ENCODE measurements around the gene OCIAD1. TPM values are rescaled to one million over a fixed set of nuclear protein-coding genes. Genes with fewer than 3 reads are reported as not detected.

Gene OCIAD1, protein sequence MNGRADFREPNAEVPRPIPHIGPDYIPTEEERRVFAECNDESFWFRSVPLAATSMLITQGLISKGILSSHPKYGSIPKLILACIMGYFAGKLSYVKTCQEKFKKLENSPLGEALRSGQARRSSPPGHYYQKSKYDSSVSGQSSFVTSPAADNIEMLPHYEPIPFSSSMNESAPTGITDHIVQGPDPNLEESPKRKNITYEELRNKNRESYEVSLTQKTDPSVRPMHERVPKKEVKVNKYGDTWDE
- polyA plus RNA-seq = 100 to 1,000 TPM in 3 of 4 donors, 10 to 100 TPM in 1; 94.0 to 205 (median 124) TPM
- long read RNA-seq, donor 1, transcript OCIAD1-222 (7 exons, 688 nt) = minor isoform, 13 of 133 reads
- long read RNA-seq, donor 1, transcript OCIAD1-206 (2 exons, 1,916 nt) = minor isoform, 13 of 133 reads
- long read RNA-seq, donor 1, transcript OCIAD1-201 (9 exons, 1,414 nt) = major isoform, 54 of 133 reads
- long read RNA-seq, donor 1, transcript OCIAD1-202 (9 exons, 1,594 nt) = minor isoform, 16 of 133 reads
- long read RNA-seq, donor 1, partial matches to known transcripts = 32 of 133 reads
- long read RNA-seq, donor 1, other reads (novel, unspliced or antisense) = 0 of 133 reads
- long read RNA-seq, donor 2, transcript OCIAD1-201 (9 exons, 1,414 nt) = major isoform, 21 of 44 reads
- long read RNA-seq, donor 2, partial matches to known transcripts = 11 of 44 reads
- long read RNA-seq, donor 2, other reads (novel, unspliced or antisense) = 0 of 44 reads
- long read RNA-seq, donor 3, transcript OCIAD1-206 (2 exons, 1,916 nt) = minor isoform, 10 of 50 reads
- long read RNA-seq, donor 3, transcript OCIAD1-222 (7 exons, 688 nt) = minor isoform, 12 of 50 reads
- long read RNA-seq, donor 3, transcript OCIAD1-201 (9 exons, 1,414 nt) = major isoform, 16 of 50 reads
- long read RNA-seq, donor 3, partial matches to known transcripts = 7 of 50 reads
- long read RNA-seq, donor 3, other reads (novel, unspliced or antisense) = 0 of 50 reads
- long read RNA-seq, donor 4, partial matches to known transcripts = 0 of 1 reads
- long read RNA-seq, donor 4, other reads (novel, unspliced or antisense) = 0 of 1 reads
- long read RNA-seq, donor 5, partial matches to known transcripts = 5 of 14 reads
- long read RNA-seq, donor 5, other reads (novel, unspliced or antisense) = 0 of 14 reads
- long read RNA-seq, donor 6, transcript OCIAD1-201 (9 exons, 1,414 nt) = major isoform, 26 of 273 reads
- long read RNA-seq, donor 6, transcript OCIAD1-202 (9 exons, 1,594 nt) = minor isoform, 7 of 273 reads
- long read RNA-seq, donor 6, partial matches to known transcripts = 88 of 273 reads
- long read RNA-seq, donor 6, other reads (novel, unspliced or antisense) = 143 of 273 reads
- long read RNA-seq, donor 7 = 0 reads
- long read RNA-seq, donor 8, transcript OCIAD1-201 (9 exons, 1,414 nt) = major isoform, 7 of 9 reads
- long read RNA-seq, donor 8, partial matches to known transcripts = 0 of 9 reads
- long read RNA-seq, donor 8, other reads (novel, unspliced or antisense) = 0 of 9 reads
- long read RNA-seq, donor 9, partial matches to known transcripts = 0 of 11 reads
- long read RNA-seq, donor 9, other reads (novel, unspliced or antisense) = 0 of 11 reads
- long read RNA-seq, donor 10, transcript OCIAD1-201 (9 exons, 1,414 nt) = major isoform, 38 of 87 reads
- long read RNA-seq, donor 10, transcript OCIAD1-222 (7 exons, 688 nt) = minor isoform, 5 of 87 reads
- long read RNA-seq, donor 10, transcript OCIAD1-206 (2 exons, 1,916 nt) = minor isoform, 12 of 87 reads
- long read RNA-seq, donor 10, transcript OCIAD1-202 (9 exons, 1,594 nt) = minor isoform, 20 of 87 reads
- long read RNA-seq, donor 10, partial matches to known transcripts = 9 of 87 reads
- long read RNA-seq, donor 10, other reads (novel, unspliced or antisense) = 0 of 87 reads

DNA sequence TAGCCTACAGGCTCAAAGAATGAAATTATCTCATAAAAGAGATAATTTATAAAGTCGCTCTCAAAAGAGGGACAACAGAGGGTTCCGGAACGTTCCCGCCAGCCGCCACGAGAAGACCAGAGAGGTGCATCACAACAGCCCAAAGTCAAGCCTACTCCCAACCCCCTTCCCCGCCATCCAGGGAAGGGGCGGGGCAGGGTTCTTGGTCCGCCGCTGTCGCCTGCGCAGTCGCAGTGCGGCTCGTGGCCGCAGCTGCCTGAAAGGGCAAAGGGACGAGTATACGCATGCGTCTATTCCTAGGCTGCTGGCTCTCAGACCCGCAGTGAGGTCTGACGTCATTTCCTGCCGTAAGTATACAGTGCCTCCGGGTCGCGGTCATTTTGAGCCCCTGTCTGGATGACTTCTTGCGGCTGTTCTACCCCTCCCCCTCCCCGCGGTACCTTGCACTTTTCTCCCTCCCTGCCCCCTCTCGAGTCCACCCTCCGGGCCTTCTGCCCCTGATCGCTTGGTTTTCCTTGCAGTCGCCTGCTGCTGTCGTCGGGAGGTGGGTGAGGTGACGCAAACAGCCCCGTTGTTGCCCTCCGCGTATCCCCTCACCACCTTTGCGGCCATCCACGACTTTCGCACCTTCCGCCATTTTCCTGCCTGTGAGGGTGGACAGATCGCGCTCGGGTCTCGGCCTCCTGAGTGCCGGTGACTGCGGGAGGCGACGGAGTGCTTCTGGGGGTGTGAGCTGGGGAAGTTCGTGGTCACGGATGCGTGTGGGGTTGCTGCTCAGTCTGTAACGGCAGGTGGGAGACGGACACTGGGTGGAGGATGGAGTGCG lies at the start of gene OCIAD1:
OCIAD1 (plus strand) TSS at position 383 of the 826 bp plus-strand sequence. CDS start 1,537 bp downstream, outside the sequence.
- Histone ChIP-seq H3K27ac (ENCODE audit: low read depth in 1 of 3, low read length in 2 of 3) (peak within 1 kb of the TSS; percentile 93 to 99 (median 96)), H3K36me3 (ENCODE audit: control insufficient read depth in 3 of 3, insufficient read depth in 2 of 3, low read depth in 1 of 3, low read length in 3 of 3) (peaks cover 5 to 15% (median 6%) of the 10 kb centered on the region in 3 donors), H3K4me3 (ENCODE audit: low read depth in 1 of 3, low read length in 3 of 3) (peak within 1 kb of the TSS; percentile 81 to 100 (median 95)), H3K9me3 (ENCODE audit: control insufficient read depth in 2 of 2, insufficient read depth in 1 of 2, low read depth in 1 of 2, low read length in 1 of 2) (no peaks in the 10 kb centered on the region), H3K27me3 (ENCODE audit: control insufficient read depth in 3 of 3, insufficient read depth in 3 of 3, low read length in 3 of 3) (no peaks in the 10 kb centered on the region), H3K4me1 (ENCODE audit: control insufficient read depth in 3 of 3, insufficient read depth in 2 of 3, low read depth in 1 of 3, low read length in 2 of 3) (peaks cover 0 to 2% (median 0%) of the 10 kb centered on the region in 3 donors)
- DNase-seq (peak; percentile 99 to 100), FAIRE-seq (no peak)
- WGBS, 3 donors = 0 to 1% (median 0%) methylated on average over 54 to 56 of the region's 56 CpGs

- H3K27ac ChIP-seq (ENCODE audit: low read depth in 1 of 3, low read length in 2 of 3) = no peak overlapping the region
- peaks cover 2 to 9% (median 4%) of the 10 kb centered on the region in 3 donors for H3K4me1 ChIP-seq (ENCODE audit: control insufficient read depth in 3 of 3, insufficient read depth in 2 of 3, low read depth in 1 of 3, low read length in 2 of 3)
- no peaks in the 10 kb centered on the region for H3K27me3 ChIP-seq (ENCODE audit: control insufficient read depth in 3 of 3, insufficient read depth in 3 of 3, low read length in 3 of 3)
- FAIRE-seq (no peak), DNase-seq (no peak)
- no peaks in the 10 kb centered on the region for H3K9me3 ChIP-seq (ENCODE audit: control insufficient read depth in 2 of 2, insufficient read depth in 1 of 2, low read depth in 1 of 2, low read length in 1 of 2)
- H3K36me3 ChIP-seq (ENCODE audit: control insufficient read depth in 3 of 3, insufficient read depth in 2 of 3, low read depth in 1 of 3, low read length in 3 of 3) = peaks cover 0 to 2% (median 0%) of the 10 kb centered on the region in 3 donors
- H3K4me3 ChIP-seq (ENCODE audit: low read depth in 1 of 3, low read length in 3 of 3) = no peak overlapping the region
These were observed 48.9 kb upstream of the OCIAD1 start for GRCh38 chr4:48781968-48782367.

DNA sequence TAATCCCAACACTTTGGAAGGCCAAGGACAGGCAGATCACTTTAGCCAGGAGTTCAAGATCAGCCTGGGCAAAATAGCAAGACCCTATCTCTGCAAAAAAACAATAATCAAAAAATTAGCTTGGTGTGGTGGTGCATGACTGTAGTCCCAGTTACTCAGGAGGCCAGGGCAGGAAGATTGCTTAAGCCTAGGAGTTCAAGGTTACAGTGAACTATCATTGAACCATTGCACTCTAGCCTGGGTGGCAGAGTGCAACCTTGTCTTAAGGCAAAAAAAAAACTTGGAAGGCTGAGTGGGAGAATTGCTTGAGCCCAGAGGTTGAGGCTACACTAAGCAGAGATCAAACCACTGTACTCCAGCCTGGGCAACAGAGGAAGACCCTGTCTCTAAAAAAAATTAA lies 45.6 kb upstream of the OCIAD1 start:
- FAIRE-seq = no peak
- Histone ChIP-seq H3K27ac (ENCODE audit: low read depth in 1 of 3, low read length in 2 of 3) (no peak overlapping the region), H3K27me3 (ENCODE audit: control insufficient read depth in 3 of 3, insufficient read depth in 3 of 3, low read length in 3 of 3) (no peaks in the 10 kb centered on the region), H3K9me3 (ENCODE audit: control insufficient read depth in 2 of 2, insufficient read depth in 1 of 2, low read depth in 1 of 2, low read length in 1 of 2) (no peaks in the 10 kb centered on the region), H3K4me3 (ENCODE audit: low read depth in 1 of 3, low read length in 3 of 3) (no peak overlapping the region), H3K36me3 (ENCODE audit: control insufficient read depth in 3 of 3, insufficient read depth in 2 of 3, low read depth in 1 of 3, low read length in 3 of 3) (no peaks in the 10 kb centered on the region), H3K4me1 (ENCODE audit: control insufficient read depth in 3 of 3, insufficient read depth in 2 of 3, low read depth in 1 of 3, low read length in 2 of 3) (peaks cover 0 to 4% (median 0%) of the 10 kb centered on the region in 3 donors)
- peak; percentile 35 to 40 for DNase-seq

- no peak for FAIRE-seq
These were observed 44.3 kb upstream of the OCIAD1 start for GRCh38 chr4:48786549-48786948.

GRCh38 chr4:48787056-48787455 lies 43.8 kb upstream of the OCIAD1 start:
- no peaks in the 10 kb centered on the region for H3K9me3 ChIP-seq (ENCODE audit: control insufficient read depth in 2 of 2, insufficient read depth in 1 of 2, low read depth in 1 of 2, low read length in 1 of 2)
- WGBS, 3 donors = 70 to 97% (median 81%) methylated on average over 1 of the region's 1 CpG
- no peak overlapping the region for H3K4me3 ChIP-seq (ENCODE audit: low read depth in 1 of 3, low read length in 3 of 3)
- no peak for FAIRE-seq
- DNase-seq = no peak
- H3K27ac ChIP-seq (ENCODE audit: low read depth in 1 of 3, low read length in 2 of 3) = no peak overlapping the region
- H3K36me3 ChIP-seq (ENCODE audit: control insufficient read depth in 3 of 3, insufficient read depth in 2 of 3, low read depth in 1 of 3, low read length in 3 of 3) = no peaks in the 10 kb centered on the region
- H3K4me1 ChIP-seq (ENCODE audit: control insufficient read depth in 3 of 3, insufficient read depth in 2 of 3, low read depth in 1 of 3, low read length in 2 of 3) = no peaks in the 10 kb centered on the region
- no peaks in the 10 kb centered on the region for H3K27me3 ChIP-seq (ENCODE audit: control insufficient read depth in 3 of 3, insufficient read depth in 3 of 3, low read length in 3 of 3)

More at GRCh38 chr4:48786549-48786948, 44.3 kb upstream of the OCIAD1 start:
- peaks cover 0 to under 1% (median 0%) of the 10 kb centered on the region in 3 donors for H3K4me1 ChIP-seq (ENCODE audit: control insufficient read depth in 3 of 3, insufficient read depth in 2 of 3, low read depth in 1 of 3, low read length in 2 of 3)
- H3K27ac ChIP-seq (ENCODE audit: low read depth in 1 of 3, low read length in 2 of 3) = no peak overlapping the region
- no peaks in the 10 kb centered on the region for H3K27me3 ChIP-seq (ENCODE audit: control insufficient read depth in 3 of 3, insufficient read depth in 3 of 3, low read length in 3 of 3)
- H3K4me3 ChIP-seq (ENCODE audit: low read depth in 1 of 3, low read length in 3 of 3) = no peak overlapping the region
- no peaks in the 10 kb centered on the region for H3K9me3 ChIP-seq (ENCODE audit: control insufficient read depth in 2 of 2, insufficient read depth in 1 of 2, low read depth in 1 of 2, low read length in 1 of 2)
- no peak for DNase-seq
- 87 to 93% (median 89%) methylated on average over 2 of the region's 2 CpGs for WGBS, 3 donors
- H3K36me3 ChIP-seq (ENCODE audit: control insufficient read depth in 3 of 3, insufficient read depth in 2 of 3, low read depth in 1 of 3, low read length in 3 of 3) = no peaks in the 10 kb centered on the region

DNA sequence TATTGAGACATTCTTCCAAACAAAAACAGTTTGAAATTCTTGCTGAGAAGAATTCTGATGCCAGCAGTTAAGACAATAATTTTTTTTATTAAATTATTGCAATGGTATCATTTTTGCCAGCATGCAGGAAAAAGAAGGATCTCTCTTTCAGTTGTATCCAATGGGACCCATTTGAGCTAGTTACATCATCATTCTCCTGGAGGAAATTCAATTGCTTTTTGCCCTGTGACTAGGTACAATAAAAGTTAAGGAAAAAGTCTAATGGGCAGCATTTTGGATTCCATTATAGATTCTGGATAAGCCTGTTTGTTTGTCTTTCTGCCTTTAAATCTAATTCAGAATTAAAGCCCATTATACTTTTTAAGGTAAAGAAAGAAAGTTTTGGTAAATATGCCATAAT lies 40.3 kb upstream of the OCIAD1 start:
- H3K27ac ChIP-seq (ENCODE audit: low read depth in 1 of 3, low read length in 2 of 3) = no peak overlapping the region
- FAIRE-seq (no peak), DNase-seq (peak in 1 of 2 donors; percentile 31)
- H3K36me3 ChIP-seq (ENCODE audit: control insufficient read depth in 3 of 3, insufficient read depth in 2 of 3, low read depth in 1 of 3, low read length in 3 of 3) = no peaks in the 10 kb centered on the region
- H3K4me3 ChIP-seq (ENCODE audit: low read depth in 1 of 3, low read length in 3 of 3) = no peak overlapping the region
- H3K9me3 ChIP-seq (ENCODE audit: control insufficient read depth in 2 of 2, insufficient read depth in 1 of 2, low read depth in 1 of 2, low read length in 1 of 2) = no peaks in the 10 kb centered on the region
- no peaks in the 10 kb centered on the region for H3K27me3 ChIP-seq (ENCODE audit: control insufficient read depth in 3 of 3, insufficient read depth in 3 of 3, low read length in 3 of 3)
- H3K4me1 ChIP-seq (ENCODE audit: control insufficient read depth in 3 of 3, insufficient read depth in 2 of 3, low read depth in 1 of 3, low read length in 2 of 3) = no peaks in the 10 kb centered on the region

GRCh38 chr4:48791313-48791712 lies 39.6 kb upstream of the OCIAD1 start:
- no peak overlapping the region for H3K27ac ChIP-seq (ENCODE audit: low read depth in 1 of 3, low read length in 2 of 3)
- DNase-seq (no peak), FAIRE-seq (no peak)
- no peaks in the 10 kb centered on the region for H3K4me1 ChIP-seq (ENCODE audit: control insufficient read depth in 3 of 3, insufficient read depth in 2 of 3, low read depth in 1 of 3, low read length in 2 of 3)
- no peaks in the 10 kb centered on the region for H3K9me3 ChIP-seq (ENCODE audit: control insufficient read depth in 2 of 2, insufficient read depth in 1 of 2, low read depth in 1 of 2, low read length in 1 of 2)
- no peak overlapping the region for H3K4me3 ChIP-seq (ENCODE audit: low read depth in 1 of 3, low read length in 3 of 3)
- H3K27me3 ChIP-seq (ENCODE audit: control insufficient read depth in 3 of 3, insufficient read depth in 3 of 3, low read length in 3 of 3) = no peaks in the 10 kb centered on the region
- no peaks in the 10 kb centered on the region for H3K36me3 ChIP-seq (ENCODE audit: control insufficient read depth in 3 of 3, insufficient read depth in 2 of 3, low read depth in 1 of 3, low read length in 3 of 3)
